K562 (cell line): Measurements from ENCODE around the gene PLXNB2. TPM values are rescaled to one million over a fixed set of nuclear protein-coding genes. Genes with fewer than 3 reads are reported as not detected.
A peak's percentile ranks its signal among the peaks of the same experiment; 100 is the strongest.

Source experiments
- CAMTA2 ChIP-seq: fragments of 250-450 bp; sonication (Bioruptor Pico); conservative IDR thresholded peaks from 2 replicates; pipeline ENCODE4 v1.5.1; 2022
- CBFA2T3 ChIP-seq: fragments of 450-650 bp; IDR thresholded peaks from 2 replicates; pipeline ENCODE4 v1.6.1; 2017
- ESRRA ChIP-seq: fragments of 450-650 bp; IDR thresholded peaks from 2 replicates; pipeline ENCODE4 v1.6.1; 2014; ENCODE audit warnings: low read depth, mild to moderate bottlenecking, moderate library complexity, borderline replicate concordance
- ETS2 ChIP-seq: IDR thresholded peaks from 2 replicates; pipeline ENCODE4 v1.6.1; 2016; ENCODE audit warnings: borderline replicate concordance, missing genetic modification characterization, mild to moderate bottlenecking, moderate library complexity, missing compliant biosample characterization; ENCODE audit not compliant: poor library complexity, severe bottlenecking
- GATA2 ChIP-seq: sonication (generic); formaldehyde crosslinking; IDR thresholded peaks from 2 replicates; pipeline ENCODE4 v1.4.0; 2020; ENCODE audit warnings: mild to moderate bottlenecking, missing genetic modification reagents
- ILF3 ChIP-seq: fragments of 450-650 bp; IDR thresholded peaks from 2 replicates; pipeline ENCODE4 v1.6.1; 2018; ENCODE audit warnings: antibody characterized with exemption, mild to moderate bottlenecking, moderate library complexity, borderline replicate concordance
- KAT2B ChIP-seq: IDR thresholded peaks from one replicate; pipeline ENCODE4 v1.6.1; 2012; ENCODE audit warnings: low read depth, mild to moderate bottlenecking, control low read depth, inconsistent platforms, low read length, moderate library complexity
- KLF16 ChIP-seq: IDR thresholded peaks from 2 replicates; pipeline ENCODE4 v1.6.1; 2016; ENCODE audit warnings: antibody characterized with exemption
- MAFK ChIP-seq: IDR thresholded peaks from 2 replicates; pipeline ENCODE4 v1.6.1; 2011; ENCODE audit warnings: low read length, improper control_type of control experiment
- MCM2 ChIP-seq: fragments of 450-650 bp; IDR thresholded peaks from 2 replicates; pipeline ENCODE4 v1.6.1; 2017; ENCODE audit warnings: low read depth, mild to moderate bottlenecking
- NEUROD1 ChIP-seq: fragments of 150-350 bp; IDR thresholded peaks from 2 replicates; pipeline ENCODE4 v1.6.1; 2014; ENCODE audit warnings: borderline replicate concordance, low read length, low read depth; ENCODE audit not compliant: partially characterized antibody
- NR4A1 ChIP-seq, 2 experiments: fragments of 250-450 bp in 1 of 2; fragments of 450-650 bp in 1 of 2; sonication (Bioruptor Pico) in 1 of 2; IDR thresholded peaks; 2 replicates each; pipeline versions ENCODE4 v1.4.0 to v1.6.1; 2016 to 2020; ENCODE audit warnings: mild to moderate bottlenecking in 2 of 2, missing compliant biosample characterization in 1 of 2, missing genetic modification characterization in 1 of 2, moderate library complexity in 1 of 2
- PRMT5 ChIP-seq: sonication (generic); formaldehyde crosslinking; IDR thresholded peaks from 2 replicates; pipeline ENCODE4 v1.5.0; 2020; ENCODE audit warnings: missing genetic modification reagents
- RFX7 ChIP-seq: fragments of 250-450 bp; sonication (Bioruptor Pico); IDR thresholded peaks from 2 replicates; pipeline ENCODE4 v1.5.1; 2021; ENCODE audit warnings: mild to moderate bottlenecking
- XRCC5 ChIP-seq: fragments of 200-400 bp; formaldehyde crosslinking; IDR thresholded peaks from 2 replicates; pipeline ENCODE4 v1.6.1; 2017; ENCODE audit warnings: low read depth, mild to moderate bottlenecking, low read length
- ZC3H8 ChIP-seq: fragments of 450-650 bp; IDR thresholded peaks from 2 replicates; pipeline ENCODE4 v1.6.1; 2017
- ZFP30 ChIP-seq: fragments of 250-450 bp; sonication (Bioruptor Pico); IDR thresholded peaks from 2 replicates; pipeline ENCODE4 v1.8.0; 2022; ENCODE audit warnings: moderate library complexity, mild to moderate bottlenecking, inconsistent platforms, borderline replicate concordance
- ZNF140 ChIP-seq: fragments of 250-450 bp; sonication (Bioruptor Pico); IDR thresholded peaks from 2 replicates; pipeline ENCODE4 v1.8.0; 2021; ENCODE audit warnings: moderate library complexity, mild to moderate bottlenecking, inconsistent platforms
- ZNF197 ChIP-seq: fragments of 200-800 bp; sonication (Bioruptor generic); IDR thresholded peaks from 2 replicates; pipeline ENCODE4 v1.6.1; 2016; ENCODE audit warnings: low read depth, missing genetic modification characterization, missing compliant biosample characterization
- ZNF253 ChIP-seq: fragments of 250-450 bp; sonication (Bioruptor Pico); conservative IDR thresholded peaks from 2 replicates; pipeline ENCODE4 v1.6.1; 2021; ENCODE audit warnings: mild to moderate bottlenecking
- polyA plus RNA-seq, 8 experiments: library from polyadenylated mRNA; depleted of rRNA in 4 of 8; stranded (reverse) in 5 of 8; unstranded in 3 of 8; fragments of >200 nt; fragmentation: Nextera tagmentation in 2 of 8; fragmentation: Illumina TruSeq in 1 of 8; extraction: Ambion mirVana in 2 of 8; extraction: Trizol in 1 of 8; gene quantifications; 2 replicates each; pipeline versions ENCODE4 v1.2.1 to v1.2.3, GENCODE V29; 2011 to 2014; ENCODE audit warnings: inconsistent platforms in 1 of 8, missing spikeins in 1 of 8
- total RNA-seq, 7 experiments: library from RNA; depleted of rRNA in 6 of 7; stranded (reverse); fragments of >200 nt in 6 of 7; fragmentation: Illumina TruSeq in 2 of 7; extraction: Trizol in 2 of 7; gene quantifications; 2 replicates each; pipeline versions ENCODE4 v1.2.1 to v1.2.3, GENCODE V29; 2011 to 2021; ENCODE audit warnings: low replicate concordance in 1 of 7
- TF ChIP-seq, protein P1 (sequence below): sonication (generic); formaldehyde crosslinking; IDR thresholded peaks from 2 replicates; pipeline ENCODE4 v1.8.1; 2023; ENCODE audit warnings: mild to moderate bottlenecking, missing genetic modification reagents
- TF ChIP-seq, protein P2 (sequence below): IDR thresholded peaks from 2 replicates; pipeline ENCODE4 v1.6.1; 2011; ENCODE audit not compliant: insufficient read length; ENCODE audit errors: extremely low read depth

PLXNB2 gene
- total and polyA plus RNA-seq, 9 of the 15 experiments (the other 6 are each of a cell fraction or from before 2014, with no cell fraction given): 0.15 to 45.1 (median 13.6) TPM

DNA sequence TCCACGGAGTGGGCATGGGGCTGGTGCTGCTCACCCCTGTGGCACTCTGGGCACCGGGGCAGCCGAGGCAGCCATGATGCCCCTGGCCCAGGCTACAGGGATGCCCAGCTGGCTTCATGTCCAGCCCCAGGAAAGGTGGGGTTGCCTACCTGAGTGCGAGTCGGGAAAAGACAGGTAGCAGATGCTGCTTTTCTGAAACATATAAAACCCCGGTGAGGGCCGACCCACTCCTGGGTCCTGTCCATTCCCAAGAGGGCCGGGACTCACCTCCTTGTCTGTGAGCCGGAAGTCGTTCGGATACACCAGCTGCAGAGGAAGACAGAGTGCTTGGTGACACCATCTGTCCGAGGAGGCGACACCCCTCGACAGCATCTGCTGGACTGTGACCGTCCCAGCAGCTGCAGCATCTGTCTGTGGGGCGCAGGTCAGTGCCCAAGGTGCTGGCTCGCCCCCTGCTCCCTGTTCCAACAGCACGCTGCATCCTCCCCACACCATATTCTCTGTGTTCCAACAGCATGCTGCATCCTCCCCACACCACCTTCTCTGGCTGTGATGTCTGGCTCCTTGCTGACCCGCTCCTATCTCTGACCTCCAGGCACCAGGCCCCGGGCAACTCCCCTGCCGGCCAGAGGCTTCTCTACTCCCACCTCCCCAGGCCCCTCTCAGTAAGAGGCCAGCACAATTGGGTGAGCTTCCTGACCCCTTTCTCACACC lies 11.4 kb upstream of the PLXNB2 start (continued):
- TF ChIP-seq, protein P1, sequence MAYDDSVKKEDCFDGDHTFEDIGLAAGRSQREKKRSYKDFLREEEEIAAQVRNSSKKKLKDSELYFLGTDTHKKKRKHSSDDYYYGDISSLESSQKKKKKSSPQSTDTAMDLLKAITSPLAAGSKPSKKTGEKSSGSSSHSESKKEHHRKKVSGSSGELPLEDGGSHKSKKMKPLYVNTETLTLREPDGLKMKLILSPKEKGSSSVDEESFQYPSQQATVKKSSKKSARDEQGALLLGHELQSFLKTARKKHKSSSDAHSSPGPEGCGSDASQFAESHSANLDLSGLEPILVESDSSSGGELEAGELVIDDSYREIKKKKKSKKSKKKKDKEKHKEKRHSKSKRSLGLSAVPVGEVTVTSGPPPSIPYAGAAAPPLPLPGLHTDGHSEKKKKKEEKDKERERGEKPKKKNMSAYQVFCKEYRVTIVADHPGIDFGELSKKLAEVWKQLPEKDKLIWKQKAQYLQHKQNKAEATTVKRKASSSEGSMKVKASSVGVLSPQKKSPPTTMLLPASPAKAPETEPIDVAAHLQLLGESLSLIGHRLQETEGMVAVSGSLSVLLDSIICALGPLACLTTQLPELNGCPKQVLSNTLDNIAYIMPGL (CRISPR knock-in tag): no peak
- TF ChIP-seq ZNF140 (no peak), ETS2 (tag) (no peak), MCM2 (no peak), ZFP30 (CRISPR knock-in tag) (no peak), CBFA2T3 (peak; percentile 91), NEUROD1 (peak; percentile 33), XRCC5 (no peak), PRMT5 (CRISPR knock-in tag) (no peak), KLF16 (peak; percentile 56; the same call in 1 of the 2 replicates), ILF3 (no peak), ZNF197 (no peak), MAFK (no peak), CAMTA2 (CRISPR knock-in tag) (no peak), ZC3H8 (no peak), ZNF253 (CRISPR knock-in tag) (no peak), RFX7 (no peak), KAT2B (no peak), GATA2 (CRISPR knock-in tag) (peak; percentile 70; the same call in 1 of the 2 replicates), NR4A1 (CRISPR knock-in tag; IDR thresholded peaks at IDR 0.05) (no peak), NR4A1 (tag; IDR thresholded peaks at IDR 0.05) (no peak), ESRRA (no peak)
- TF ChIP-seq, protein P2, sequence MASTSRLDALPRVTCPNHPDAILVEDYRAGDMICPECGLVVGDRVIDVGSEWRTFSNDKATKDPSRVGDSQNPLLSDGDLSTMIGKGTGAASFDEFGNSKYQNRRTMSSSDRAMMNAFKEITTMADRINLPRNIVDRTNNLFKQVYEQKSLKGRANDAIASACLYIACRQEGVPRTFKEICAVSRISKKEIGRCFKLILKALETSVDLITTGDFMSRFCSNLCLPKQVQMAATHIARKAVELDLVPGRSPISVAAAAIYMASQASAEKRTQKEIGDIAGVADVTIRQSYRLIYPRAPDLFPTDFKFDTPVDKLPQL: no peak
